HepG2 (cell line): ENCODE results near the gene IL17RA. TPM values are rescaled to one million over a fixed set of nuclear protein-coding genes. Genes with fewer than 3 reads are reported as not detected.

ENCODE experiments used
- ATAC-seq: fragments of 200-7000 bp; cut with Tn5 transposase; 3 replicates; pipeline ENCODE4 v1.9.1; 2020; ENCODE audit warnings: mild to moderate bottlenecking, moderate library complexity
- BruUV-seq: library from RNA; stranded (reverse); fragments of 400-500 nt; replicated peaks from 2 replicates; lab custom pipeline; 2021; lab: Mats Ljungman, UMichigan
- CTCF ChIA-PET: fragments of 300-600 bp; formaldehyde crosslinking; extraction: SDS; loops from one replicate; lab custom pipeline; 2021; ENCODE audit warnings: low total read pairs, inconsistent platforms, low intra/inter-chr PET ratio; lab: Yijun Ruan, JAX
- POLR2A ChIA-PET: fragments of 350-600 bp; sonication (Branson Sonifier 250); formaldehyde crosslinking; loops from one replicate; lab custom pipeline; 2020; ENCODE audit warnings: antibody characterized with exemption, inconsistent platforms; lab: Yijun Ruan, JAX
- DNase-seq: peaks from one replicate; pipeline ENCODE4 v3.0.0-alpha.2; 2015; ENCODE audit warnings: low spot score
- FAIRE-seq: peaks from 3 replicates; lab custom pipeline; 2011; peaks lifted over from hg19 to GRCh38; lab: Jason Lieb, UNC
- H2AFZ ChIP-seq: one replicate; pipeline ENCODE4 v1.6.1; 2011; ENCODE audit warnings: low read length, inconsistent platforms
- H3K27ac ChIP-seq: fragments of 300-600 bp; 3 replicates; pipeline ENCODE4 v1.8.0; 2011; ENCODE audit warnings: mixed run types, mild to moderate bottlenecking, mixed read lengths, low read length, inconsistent platforms; ENCODE audit not compliant: insufficient read depth; ENCODE audit errors: extremely low read length
- H3K27me3 ChIP-seq, 2 experiments: fragments of 200-600 bp in 1 of 2; 2 replicates in 1 of 2; 3 replicates in 1 of 2; pipeline versions ENCODE4 v1.6.0 to v1.8.0; 2011; ENCODE audit warnings: low read length in 2 of 2, mild to moderate bottlenecking in 2 of 2, moderate library complexity in 2 of 2, inconsistent platforms in 1 of 2; ENCODE audit not compliant: insufficient read depth in 2 of 2, control insufficient read depth in 1 of 2
- H3K36me3 ChIP-seq, 2 experiments: fragments of 200-600 bp in 1 of 2; replicated peaks in 1 of 2; 2 replicates in 1 of 2; 3 replicates in 1 of 2; pipeline versions ENCODE4 v1.5.1 to v1.8.0; 2011; ENCODE audit warnings: low read length in 2 of 2, inconsistent platforms in 1 of 2; ENCODE audit not compliant: insufficient read depth in 2 of 2, control insufficient read depth in 1 of 2
- H3K4me1 ChIP-seq: 2 replicates; pipeline ENCODE4 v1.5.1; 2012; ENCODE audit warnings: low read length, inconsistent platforms; ENCODE audit not compliant: insufficient read depth
- H3K4me2 ChIP-seq: 2 replicates; pipeline ENCODE4 v1.6.0; 2011; ENCODE audit warnings: low read depth, low read length, inconsistent platforms
- H3K4me3 ChIP-seq, 3 experiments: fragments of 200-600 bp in 1 of 3; sonication (generic), shearing (Covaris generic) in 1 of 3; replicated peaks in 1 of 3; 2 replicates each; pipeline ENCODE4 v1.5.1; 2011 to 2016; ENCODE audit warnings: low read length in 3 of 3, inconsistent platforms in 2 of 3, low read depth in 2 of 3, mild to moderate bottlenecking in 2 of 3, control low read depth in 1 of 3, mixed read lengths in 1 of 3; ENCODE audit not compliant: insufficient read depth in 1 of 3
- H3K79me2 ChIP-seq: one replicate; pipeline ENCODE4 v1.6.1; 2011; ENCODE audit warnings: low read length, inconsistent platforms; ENCODE audit not compliant: insufficient read depth
- H3K9ac ChIP-seq: 2 replicates; pipeline ENCODE4 v1.6.0; 2011; ENCODE audit warnings: mild to moderate bottlenecking, low read depth, low read length, inconsistent platforms; ENCODE audit not compliant: insufficient read depth
- H3K9me3 ChIP-seq: 2 replicates; pipeline ENCODE4 v1.5.1; 2012; ENCODE audit warnings: mild to moderate bottlenecking, low read length
- H4K20me1 ChIP-seq: 2 replicates; pipeline ENCODE4 v1.6.0; 2011; ENCODE audit warnings: inconsistent platforms, mild to moderate bottlenecking, low read length, moderate library complexity; ENCODE audit not compliant: insufficient read depth
- FOXK1 ChIP-seq: sonication (generic); formaldehyde crosslinking; IDR thresholded peaks from 2 replicates; pipeline ENCODE4 v1.4.0; 2020; ENCODE audit warnings: low read depth, missing genetic modification reagents, borderline replicate concordance
- HHEX ChIP-seq: IDR thresholded peaks from 2 replicates; pipeline ENCODE4 v1.6.1; 2016; ENCODE audit warnings: control low read depth
- IKZF1 ChIP-seq: fragments of 450-650 bp; IDR thresholded peaks from 2 replicates; pipeline ENCODE4 v1.7.1; 2016
- JARID2 ChIP-seq: sonication (generic); formaldehyde crosslinking; IDR thresholded peaks from 2 replicates; pipeline ENCODE4 v1.8.1; 2023; ENCODE audit warnings: missing genetic modification reagents, inconsistent platforms; ENCODE audit not compliant: insufficient replicate concordance
- MIER2 ChIP-seq: IDR thresholded peaks from 2 replicates; pipeline ENCODE4 v1.6.1; 2016; ENCODE audit warnings: missing biosample characterization, missing genetic modification reagents
- RAD21 ChIP-seq: fragments of 450-650 bp; formaldehyde crosslinking; IDR thresholded peaks from 2 replicates; pipeline ENCODE4 v1.5.0; 2020; ENCODE audit warnings: mild to moderate bottlenecking
- REST ChIP-seq, 2 experiments: IDR thresholded peaks; 2 replicates each; pipeline ENCODE4 v1.6.1; 2011 to 2012; ENCODE audit warnings: low read length in 2 of 2, borderline replicate concordance in 1 of 2, low read depth in 1 of 2, mild to moderate bottlenecking in 1 of 2, moderate library complexity in 1 of 2
- STAG1 ChIP-seq: sonication (generic); formaldehyde crosslinking; IDR thresholded peaks from 2 replicates; pipeline ENCODE4 v1.4.0; 2020; ENCODE audit warnings: missing genetic modification reagents
- ZBTB26 ChIP-seq: IDR thresholded peaks from 2 replicates; pipeline ENCODE4 v1.6.1; 2016; ENCODE audit warnings: missing compliant biosample characterization, missing genetic modification reagents, borderline replicate concordance
- ZNF263 ChIP-seq: sonication (generic); formaldehyde crosslinking; IDR thresholded peaks from 2 replicates; pipeline ENCODE4 v1.4.0; 2020; ENCODE audit warnings: missing genetic modification reagents
- ZNF337 ChIP-seq: sonication (generic); formaldehyde crosslinking; IDR thresholded peaks from 2 replicates; pipeline ENCODE4 v1.5.1; 2020; ENCODE audit warnings: missing genetic modification reagents, low read depth, mild to moderate bottlenecking, borderline replicate concordance
- ZNF598 ChIP-seq: sonication (generic); formaldehyde crosslinking; IDR thresholded peaks from 2 replicates; pipeline ENCODE4 v1.5.1; 2020; ENCODE audit warnings: mild to moderate bottlenecking, missing genetic modification reagents, borderline replicate concordance
- ZNF607 ChIP-seq: sonication (generic); formaldehyde crosslinking; IDR thresholded peaks from 2 replicates; pipeline ENCODE4 v1.5.1; 2020; ENCODE audit warnings: missing genetic modification reagents, mild to moderate bottlenecking, borderline replicate concordance
- ZNF7 ChIP-seq: IDR thresholded peaks from 2 replicates; pipeline ENCODE4 v1.6.1; 2016; ENCODE audit warnings: missing biosample characterization, missing genetic modification reagents
- WGBS: methylation state at CpG from one replicate; pipeline ENCODE4 v1.1.6; 2017; ENCODE audit warnings: low lambda C conversion rate; 5-methylcytosine and 5-hydroxymethylcytosine counted together
- in situ Hi-C: cut with HindIII; loops from 2 replicates; pipeline ENCODE4 v1.10.0; 2017; ENCODE audit warnings: low pct_unique_long_range_greater_than_20kb; ENCODE audit not compliant: extremely low pct_ligation_motif_present
- intact Hi-C: fragments of 100-400 bp; cut with micrococcal nuclease; formaldehyde crosslinking; loops from one replicate; pipeline ENCODE4 v1.10.0; 2022; ENCODE audit not compliant: unreplicated experiment
- polyA plus RNA-seq, 8 experiments: library from polyadenylated mRNA; depleted of rRNA in 3 of 8; stranded (reverse) in 7 of 8; unstranded in 1 of 8; fragments of >200 nt; fragmentation: Illumina TruSeq in 4 of 8; extraction: Trizol in 4 of 8; gene quantifications; 2 replicates each; pipeline versions ENCODE4 v1.2.1 to v1.2.3, GENCODE V29; 2011 to 2016; ENCODE audit warnings: low read depth in 4 of 8, missing spikeins in 1 of 8, mixed read lengths in 1 of 8; ENCODE audit not compliant: insufficient read depth in 1 of 8
- total RNA-seq, 5 experiments: library from RNA; depleted of rRNA; stranded (reverse); fragments of >200 nt; fragmentation: Illumina TruSeq; extraction: Trizol; gene quantifications; 2 replicates each; pipeline ENCODE4 v1.2.3, GENCODE V29; 2016; ENCODE audit warnings: low read depth in 1 of 5
- TF ChIP-seq, protein P1 (sequence below): sonication (generic); formaldehyde crosslinking; IDR thresholded peaks from 2 replicates; pipeline ENCODE4 v1.5.0; 2020; ENCODE audit warnings: mild to moderate bottlenecking, missing genetic modification reagents, moderate library complexity
- TF ChIP-seq, protein P2 (sequence below): sonication (generic); formaldehyde crosslinking; conservative IDR thresholded peaks from 2 replicates; pipeline ENCODE4 v1.4.0; 2020; ENCODE audit warnings: missing genetic modification reagents

The IL17RA gene
- total and polyA plus RNA-seq, 2 of the 13 experiments (the other 11 are each of a cell fraction or from before 2014, with no cell fraction given), result 2.5 to 8.2 TPM

- TF ChIP-seq JARID2 (CRISPR knock-in tag), result no peak
- TF ChIP-seq ZNF598 (CRISPR knock-in tag), result no peak
- TF ChIP-seq, protein P1, sequence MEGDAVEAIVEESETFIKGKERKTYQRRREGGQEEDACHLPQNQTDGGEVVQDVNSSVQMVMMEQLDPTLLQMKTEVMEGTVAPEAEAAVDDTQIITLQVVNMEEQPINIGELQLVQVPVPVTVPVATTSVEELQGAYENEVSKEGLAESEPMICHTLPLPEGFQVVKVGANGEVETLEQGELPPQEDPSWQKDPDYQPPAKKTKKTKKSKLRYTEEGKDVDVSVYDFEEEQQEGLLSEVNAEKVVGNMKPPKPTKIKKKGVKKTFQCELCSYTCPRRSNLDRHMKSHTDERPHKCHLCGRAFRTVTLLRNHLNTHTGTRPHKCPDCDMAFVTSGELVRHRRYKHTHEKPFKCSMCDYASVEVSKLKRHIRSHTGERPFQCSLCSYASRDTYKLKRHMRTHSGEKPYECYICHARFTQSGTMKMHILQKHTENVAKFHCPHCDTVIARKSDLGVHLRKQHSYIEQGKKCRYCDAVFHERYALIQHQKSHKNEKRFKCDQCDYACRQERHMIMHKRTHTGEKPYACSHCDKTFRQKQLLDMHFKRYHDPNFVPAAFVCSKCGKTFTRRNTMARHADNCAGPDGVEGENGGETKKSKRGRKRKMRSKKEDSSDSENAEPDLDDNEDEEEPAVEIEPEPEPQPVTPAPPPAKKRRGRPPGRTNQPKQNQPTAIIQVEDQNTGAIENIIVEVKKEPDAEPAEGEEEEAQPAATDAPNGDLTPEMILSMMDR (CRISPR knock-in tag), result peak; percentile 52
- TF ChIP-seq, protein P2, sequence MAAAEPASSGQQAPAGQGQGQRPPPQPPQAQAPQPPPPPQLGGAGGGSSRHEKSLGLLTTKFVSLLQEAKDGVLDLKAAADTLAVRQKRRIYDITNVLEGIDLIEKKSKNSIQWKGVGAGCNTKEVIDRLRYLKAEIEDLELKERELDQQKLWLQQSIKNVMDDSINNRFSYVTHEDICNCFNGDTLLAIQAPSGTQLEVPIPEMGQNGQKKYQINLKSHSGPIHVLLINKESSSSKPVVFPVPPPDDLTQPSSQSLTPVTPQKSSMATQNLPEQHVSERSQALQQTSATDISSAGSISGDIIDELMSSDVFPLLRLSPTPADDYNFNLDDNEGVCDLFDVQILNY (CRISPR knock-in tag), result no peak
- TF ChIP-seq ZNF337 (CRISPR knock-in tag), result no peak
- TF ChIP-seq STAG1 (CRISPR knock-in tag), result peak; percentile 60
- no peak for TF ChIP-seq ZNF607
- TF ChIP-seq RAD21, result peak; percentile 67
- TF ChIP-seq FOXK1 (CRISPR knock-in tag), result no peak
- no peak for TF ChIP-seq IKZF1
- TF ChIP-seq, all 625 proteins: peak for 6
Measured at GRCh38 chr22:17119481-17120202, 34.8 kb downstream of the IL17RA start (continued).

DNA sequence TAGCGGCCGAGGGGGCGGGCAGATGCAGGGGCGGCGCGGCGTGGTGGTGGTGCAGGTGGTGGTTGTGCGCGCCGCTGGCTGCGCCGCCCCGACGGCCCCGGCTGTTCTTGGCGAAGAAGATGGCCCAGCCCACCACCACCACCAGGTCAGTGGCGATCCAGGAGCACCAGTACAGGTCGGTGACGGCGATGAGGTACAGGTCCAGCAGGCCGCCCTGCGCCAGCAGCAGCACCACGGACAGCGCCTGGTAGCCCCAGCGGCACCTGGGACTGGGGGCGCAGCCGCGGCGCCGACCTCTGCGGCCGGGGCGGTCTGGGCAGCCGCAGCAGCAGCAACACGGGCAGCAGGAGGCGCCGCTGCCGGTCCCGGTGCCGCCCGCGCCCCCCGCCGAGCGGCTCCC is 35.5 kb downstream of the IL17RA start:
- Histone ChIP-seq H3K4me2 (no peak overlapping the region), H3K27ac (no peak overlapping the region), H4K20me1 (no peaks in the 10 kb centered on the region), H3K9me3 (no peaks in the 10 kb centered on the region), H2AFZ (no peak overlapping the region), H3K9ac (no peak overlapping the region), H3K36me3 (no peaks in the 10 kb centered on the region), H3K27me3 (peaks cover 7 to 23% of the 10 kb centered on the region in 2 experiments; a peak in 4 of 5 replicates), H3K4me3 (peak overlapping the region in 1 of 3 experiments; percentile 40; a peak in 1 of 6 replicates), H3K79me2 (no peaks in the 10 kb centered on the region), H3K4me1 (no peaks in the 10 kb centered on the region)
- WGBS, result no CpG with 5 or more reads among the region's 45 CpGs
- BruUV-seq, result no TSS peak
- intact Hi-C loops, result no loop called here
- in situ Hi-C loops, result no loop called here
- DNase-seq (no peak), ATAC-seq (peak; percentile 70), FAIRE-seq (no peak)
- CTCF ChIA-PET, result no interaction called here
- POLR2A ChIA-PET, result no interaction called here
- TF ChIP-seq MIER2 (peak; percentile 92), HHEX (CRISPR knock-in tag) (no peak), ZNF263 (CRISPR knock-in tag) (0 out of 2 replicates have a peak, but pooled peaks have one; percentile 33), REST (IDR thresholded peaks at IDR 0.05; ENCODE audit: borderline replicate concordance in 1 of 2, low read depth in 1 of 2, low read length in 2 of 2) (peak in 1 of 2 experiments; percentile 96), ZNF7 (CRISPR knock-in tag) (no peak), ZBTB26 (CRISPR knock-in tag) (0 out of 2 replicates have a peak, but pooled peaks have one; percentile 24)
